ENCODE measurements around the gene TMED1. TPM values are rescaled to one million over a fixed set of nuclear protein-coding genes. Genes with fewer than 3 reads are reported as not detected.

TMED1 gene
- total and polyA plus RNA-seq, 2 of the 8 experiments (the other 6 are each of a cell fraction or from before 2014, with no cell fraction given) = 26.9 to 31.9 TPM

DNA sequence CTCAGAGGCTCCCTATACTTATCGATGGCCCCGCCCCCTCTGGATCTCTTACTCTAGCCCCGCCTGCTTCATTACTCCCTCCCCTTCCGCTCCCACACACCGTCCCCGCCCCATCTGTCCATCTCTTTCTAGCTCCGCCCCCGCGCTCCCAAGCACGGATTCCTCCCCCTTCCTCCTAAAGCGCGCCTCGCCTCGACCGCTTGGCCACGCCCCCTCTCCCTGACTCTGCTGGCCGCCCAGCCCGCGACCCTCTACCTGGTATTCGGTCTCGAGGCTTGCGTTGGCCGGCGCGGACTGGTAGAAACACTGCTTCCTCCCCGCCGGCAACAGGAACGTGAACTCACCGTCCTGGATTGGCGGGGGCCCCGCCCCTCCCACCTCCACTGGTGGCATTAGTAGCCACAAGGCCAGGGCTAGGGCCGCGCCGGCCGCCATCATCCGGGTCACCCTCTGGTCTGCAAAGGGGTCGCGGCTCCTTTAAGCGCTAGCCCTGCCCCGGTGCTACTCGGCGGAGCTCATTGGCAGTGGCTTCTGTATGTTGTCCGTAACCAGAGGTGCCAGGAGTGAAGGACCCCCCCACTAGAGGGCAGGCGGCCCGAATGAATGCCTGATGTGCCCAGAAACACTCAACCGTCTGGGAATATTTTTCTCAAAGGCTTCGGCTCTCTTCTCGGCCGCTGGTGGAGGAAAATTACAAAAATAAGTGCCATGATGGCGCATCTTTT, at the start of gene TMED1 (continued):
- TF ChIP-seq NRF1 (IDR thresholded peaks at IDR 0.05; ENCODE audit: low read depth, low read length) (no peak), CBX5 (IDR thresholded peaks at IDR 0.05; ENCODE audit: low read depth, low read length) (no peak), TCF12 (IDR thresholded peaks at IDR 0.05; ENCODE audit: low read depth, low read length) (no peak), YY1 (IDR thresholded peaks at IDR 0.05; ENCODE audit: low read depth, low read length) (peak; percentile 85), RAD21 (IDR thresholded peaks at IDR 0.05 in 1 of 2, conservative IDR thresholded peaks at IDR 0.05 in 1 of 2; ENCODE audit: low read depth in 2 of 2, low read length in 2 of 2) (no peak), RFX5 (IDR thresholded peaks at IDR 0.05; ENCODE audit: borderline replicate concordance, low read depth, low read length) (no peak), SRF (IDR thresholded peaks at IDR 0.05; ENCODE audit: low read depth, low read length) (no peak), POLR2A (IDR thresholded peaks at IDR 0.05; ENCODE audit: control extremely low read depth in 1 of 2, low read depth in 2 of 2, low read length in 2 of 2) (peak; percentile 55 to 94), SP4 (IDR thresholded peaks at IDR 0.05; ENCODE audit: low read length) (peak; percentile 100), RNF2 (IDR thresholded peaks at IDR 0.05; ENCODE audit: borderline replicate concordance, low read depth, low read length, missing control alignments, poor library complexity, severe bottlenecking) (no peak), SAP30 (IDR thresholded peaks at IDR 0.05; ENCODE audit: insufficient read depth, insufficient replicate concordance, low read length) (no peak), HDAC2 (IDR thresholded peaks at IDR 0.05; ENCODE audit: borderline replicate concordance in 1 of 2, low read depth in 2 of 2, low read length in 2 of 2) (no peak; a peak in 1 of 4 replicates), MAFK (IDR thresholded peaks at IDR 0.05; ENCODE audit: low read depth, low read length) (no peak)
- TF ChIP-seq, protein P1, sequence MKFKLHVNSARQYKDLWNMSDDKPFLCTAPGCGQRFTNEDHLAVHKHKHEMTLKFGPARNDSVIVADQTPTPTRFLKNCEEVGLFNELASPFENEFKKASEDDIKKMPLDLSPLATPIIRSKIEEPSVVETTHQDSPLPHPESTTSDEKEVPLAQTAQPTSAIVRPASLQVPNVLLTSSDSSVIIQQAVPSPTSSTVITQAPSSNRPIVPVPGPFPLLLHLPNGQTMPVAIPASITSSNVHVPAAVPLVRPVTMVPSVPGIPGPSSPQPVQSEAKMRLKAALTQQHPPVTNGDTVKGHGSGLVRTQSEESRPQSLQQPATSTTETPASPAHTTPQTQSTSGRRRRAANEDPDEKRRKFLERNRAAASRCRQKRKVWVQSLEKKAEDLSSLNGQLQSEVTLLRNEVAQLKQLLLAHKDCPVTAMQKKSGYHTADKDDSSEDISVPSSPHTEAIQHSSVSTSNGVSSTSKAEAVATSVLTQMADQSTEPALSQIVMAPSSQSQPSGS (IDR thresholded peaks at IDR 0.05; ENCODE audit: low read length) = 0 out of 2 replicates have a peak, but pooled peaks have one; percentile 79
- TF ChIP-seq, protein P2, sequence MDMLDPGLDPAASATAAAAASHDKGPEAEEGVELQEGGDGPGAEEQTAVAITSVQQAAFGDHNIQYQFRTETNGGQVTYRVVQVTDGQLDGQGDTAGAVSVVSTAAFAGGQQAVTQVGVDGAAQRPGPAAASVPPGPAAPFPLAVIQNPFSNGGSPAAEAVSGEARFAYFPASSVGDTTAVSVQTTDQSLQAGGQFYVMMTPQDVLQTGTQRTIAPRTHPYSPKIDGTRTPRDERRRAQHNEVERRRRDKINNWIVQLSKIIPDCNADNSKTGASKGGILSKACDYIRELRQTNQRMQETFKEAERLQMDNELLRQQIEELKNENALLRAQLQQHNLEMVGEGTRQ (IDR thresholded peaks at IDR 0.05; ENCODE audit: low read length) = no peak
- TF ChIP-seq, protein P3, sequence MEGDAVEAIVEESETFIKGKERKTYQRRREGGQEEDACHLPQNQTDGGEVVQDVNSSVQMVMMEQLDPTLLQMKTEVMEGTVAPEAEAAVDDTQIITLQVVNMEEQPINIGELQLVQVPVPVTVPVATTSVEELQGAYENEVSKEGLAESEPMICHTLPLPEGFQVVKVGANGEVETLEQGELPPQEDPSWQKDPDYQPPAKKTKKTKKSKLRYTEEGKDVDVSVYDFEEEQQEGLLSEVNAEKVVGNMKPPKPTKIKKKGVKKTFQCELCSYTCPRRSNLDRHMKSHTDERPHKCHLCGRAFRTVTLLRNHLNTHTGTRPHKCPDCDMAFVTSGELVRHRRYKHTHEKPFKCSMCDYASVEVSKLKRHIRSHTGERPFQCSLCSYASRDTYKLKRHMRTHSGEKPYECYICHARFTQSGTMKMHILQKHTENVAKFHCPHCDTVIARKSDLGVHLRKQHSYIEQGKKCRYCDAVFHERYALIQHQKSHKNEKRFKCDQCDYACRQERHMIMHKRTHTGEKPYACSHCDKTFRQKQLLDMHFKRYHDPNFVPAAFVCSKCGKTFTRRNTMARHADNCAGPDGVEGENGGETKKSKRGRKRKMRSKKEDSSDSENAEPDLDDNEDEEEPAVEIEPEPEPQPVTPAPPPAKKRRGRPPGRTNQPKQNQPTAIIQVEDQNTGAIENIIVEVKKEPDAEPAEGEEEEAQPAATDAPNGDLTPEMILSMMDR (IDR thresholded peaks at IDR 0.05; ENCODE audit: control extremely low read depth in 1 of 3, insufficient read depth in 1 of 3, low read depth in 1 of 3, low read length in 3 of 3) = no peak
- TF ChIP-seq, protein P4, sequence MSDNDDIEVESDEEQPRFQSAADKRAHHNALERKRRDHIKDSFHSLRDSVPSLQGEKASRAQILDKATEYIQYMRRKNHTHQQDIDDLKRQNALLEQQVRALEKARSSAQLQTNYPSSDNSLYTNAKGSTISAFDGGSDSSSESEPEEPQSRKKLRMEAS (IDR thresholded peaks at IDR 0.05) = no peak; the same call in 1 of the 2 replicates
